BJ (cell line): ENCODE measurements around the gene UQCR11. TPM values are rescaled to one million over a fixed set of nuclear protein-coding genes. Genes with fewer than 3 reads are reported as not detected.
A peak's percentile ranks its signal among the peaks of the same experiment; 100 is the strongest.

ENCODE experiments used
- CTCF ChIA-PET: fragments of 350-600 bp; formaldehyde crosslinking; extraction: SDS; loops from one replicate; lab custom pipeline; 2021; ENCODE audit warnings: antibody characterized with exemption, inconsistent platforms; lab: Yijun Ruan, JAX
- POLR2A ChIA-PET: fragments of 300-600 bp; sonication (Branson Sonifier 250); formaldehyde crosslinking; extraction: SDS; loops from one replicate; lab custom pipeline; 2021; ENCODE audit warnings: antibody characterized with exemption; lab: Charles Lee
- DNase-seq: peaks from one replicate; pipeline ENCODE4 v3.0.0-alpha.2; 2011; ENCODE audit warnings: low read depth
- H3K27me3 ChIP-seq: 2 replicates; pipeline ENCODE4 v1.6.0; 2011; ENCODE audit warnings: low read length; ENCODE audit not compliant: control insufficient read depth, insufficient read depth
- H3K36me3 ChIP-seq: 2 replicates; pipeline ENCODE4 v1.5.1; 2011; ENCODE audit warnings: low read length; ENCODE audit not compliant: control insufficient read depth, insufficient read depth
- H3K4me3 ChIP-seq: 2 replicates; pipeline ENCODE4 v1.5.1; 2011; ENCODE audit warnings: low read depth, mild to moderate bottlenecking, control low read depth, low read length
- CTCF ChIP-seq: IDR thresholded peaks from 2 replicates; pipeline ENCODE4 v1.5.1; 2011; ENCODE audit warnings: low read depth, mild to moderate bottlenecking, control low read depth, inconsistent platforms, low read length, moderate library complexity; ENCODE audit not compliant: insufficient read depth
- polyA plus RNA-seq: library from polyadenylated mRNA; depleted of rRNA; stranded (reverse); fragments of >200 nt; gene quantifications from 2 replicates; pipeline ENCODE4 v1.2.3, GENCODE V29; 2011

Gene UQCR11
- polyA plus RNA-seq, 1 experiment: 213 TPM

GRCh38 chr19:1609680-1610474, 4.6 kb upstream of the UQCR11 start:
- no peaks in the 10 kb centered on the region for H3K27me3 ChIP-seq
- CTCF ChIA-PET: interaction anchor here (0.5 to 1.2 kb wide), 3 partner anchors 15 to 64 kb away, joined by 3 read pairs; no protein-coding TSS in a partner anchor
- no peak overlapping the region for H3K4me3 ChIP-seq
- DNase-seq: no peak
- peaks cover 40% of the 10 kb centered on the region for H3K36me3 ChIP-seq
- POLR2A ChIA-PET: no interaction called here
- no peak for TF ChIP-seq CTCF

- Histone ChIP-seq H3K4me3 (no peak overlapping the region), H3K27me3 (no peaks in the 10 kb centered on the region), H3K36me3 (peaks cover 32% of the 10 kb centered on the region)
- POLR2A ChIA-PET: no interaction called here
- CTCF ChIA-PET: interaction anchor here (0.5 to 1.2 kb wide), 2 partner anchors 63 kb away, joined by 3 read pairs; no protein-coding TSS in a partner anchor
- no peak for TF ChIP-seq CTCF
- DNase-seq: no peak
These were observed 3.8 kb upstream of the UQCR11 start for GRCh38 chr19:1609103-1609396.

- H3K36me3 ChIP-seq: peaks cover 29% of the 10 kb centered on the region
- POLR2A ChIA-PET: no interaction called here
- DNase-seq: no peak
These were observed 3.3 kb upstream of the UQCR11 start for GRCh38 chr19:1608359-1609102.

GRCh38 chr19:1606138-1606651, 933 bp upstream of the UQCR11 start:
- ChIA-PET CTCF (interaction anchor here (0.7 to 2.6 kb wide), 12 partner anchors 11 to 190 kb away, joined by 3 to 18 read pairs (median 4); no protein-coding TSS in a partner anchor), POLR2A (no interaction called here)
- Histone ChIP-seq H3K27me3 (no peaks in the 10 kb centered on the region), H3K4me3 (peak overlapping the region; percentile 99), H3K36me3 (peaks cover 12% of the 10 kb centered on the region)
- no peak for DNase-seq
- TF ChIP-seq CTCF: no peak

More at GRCh38 chr19:1608359-1609102, 3.3 kb upstream of the UQCR11 start:
- H3K27me3 ChIP-seq: no peaks in the 10 kb centered on the region
- no peak overlapping the region for H3K4me3 ChIP-seq
- TF ChIP-seq CTCF: no peak
- CTCF ChIA-PET: interaction anchor here (0.9 to 1.2 kb wide), 3 partner anchors 8 to 241 kb away, joined by 3 to 4 read pairs (median 3); no protein-coding TSS in a partner anchor

- DNase-seq: no peak
- peaks cover 17% of the 10 kb centered on the region for H3K36me3 ChIP-seq
- ChIA-PET CTCF (interaction anchor here (0.6 kb wide), 1 partner anchor 178 kb away, joined by 5 read pairs; no protein-coding TSS in a partner anchor), POLR2A (no interaction called here)
- H3K27me3 ChIP-seq: no peaks in the 10 kb centered on the region
- no peak overlapping the region for H3K4me3 ChIP-seq
- TF ChIP-seq CTCF: no peak
These were observed 3.1 kb downstream of the UQCR11 start for GRCh38 chr19:1602091-1602707.
